Endothelial cell (in vitro differentiated cells): ENCODE measurements around the gene SLC17A7. TPM values are rescaled to one million over a fixed set of nuclear protein-coding genes. Genes with fewer than 3 reads are reported as not detected.

Experiments
- DNase-seq: peaks from one replicate; pipeline ENCODE4 v3.0.0; 2021; ENCODE audit warnings: low spot score
- H3K27ac Mint-ChIP-seq: one replicate; pipeline ENCODE4 v1.8.0; 2021; ENCODE audit warnings: mixed read lengths, inconsistent platforms; ENCODE audit not compliant: unreplicated experiment
- H3K27me3 Mint-ChIP-seq: one replicate; pipeline ENCODE4 v1.8.0; 2021; ENCODE audit warnings: mild to moderate bottlenecking, moderate library complexity, mixed read lengths, inconsistent platforms; ENCODE audit not compliant: unreplicated experiment
- H3K36me3 Mint-ChIP-seq: one replicate; pipeline ENCODE4 v1.8.0; 2021; ENCODE audit warnings: mild to moderate bottlenecking, low read depth, mixed read lengths, inconsistent platforms; ENCODE audit not compliant: unreplicated experiment
- H3K4me1 Mint-ChIP-seq: one replicate; pipeline ENCODE4 v1.8.0; 2021; ENCODE audit warnings: mild to moderate bottlenecking, mixed read lengths, inconsistent platforms; ENCODE audit not compliant: unreplicated experiment
- H3K4me3 Mint-ChIP-seq: one replicate; pipeline ENCODE4 v1.8.0; 2021; ENCODE audit warnings: mild to moderate bottlenecking, mixed read lengths, inconsistent platforms; ENCODE audit not compliant: unreplicated experiment
- H3K9me3 Mint-ChIP-seq: one replicate; pipeline ENCODE4 v1.8.0; 2021; ENCODE audit warnings: mixed read lengths, inconsistent platforms; ENCODE audit not compliant: unreplicated experiment
- total RNA-seq: library from RNA; stranded (reverse); fragmentation: NEBNext Ultra II Directional; extraction: Animal tissue kit (Norgen Biotek cat#: 25700); gene quantifications from one replicate; pipeline ENCODE4 v1.2.1, GENCODE V29; 2021; ENCODE audit not compliant: unreplicated experiment
- TF ChIP-seq, protein P1 (sequence below): fragments of 200-600 bp; sonication (generic); IDR thresholded peaks from one replicate; pipeline ENCODE4 v1.5.0; 2021; ENCODE audit warnings: antibody characterized with exemption; ENCODE audit not compliant: unreplicated experiment

SLC17A7 gene
- total RNA-seq, 1 donor from 2014 or later = 0.92 TPM

DNA sequence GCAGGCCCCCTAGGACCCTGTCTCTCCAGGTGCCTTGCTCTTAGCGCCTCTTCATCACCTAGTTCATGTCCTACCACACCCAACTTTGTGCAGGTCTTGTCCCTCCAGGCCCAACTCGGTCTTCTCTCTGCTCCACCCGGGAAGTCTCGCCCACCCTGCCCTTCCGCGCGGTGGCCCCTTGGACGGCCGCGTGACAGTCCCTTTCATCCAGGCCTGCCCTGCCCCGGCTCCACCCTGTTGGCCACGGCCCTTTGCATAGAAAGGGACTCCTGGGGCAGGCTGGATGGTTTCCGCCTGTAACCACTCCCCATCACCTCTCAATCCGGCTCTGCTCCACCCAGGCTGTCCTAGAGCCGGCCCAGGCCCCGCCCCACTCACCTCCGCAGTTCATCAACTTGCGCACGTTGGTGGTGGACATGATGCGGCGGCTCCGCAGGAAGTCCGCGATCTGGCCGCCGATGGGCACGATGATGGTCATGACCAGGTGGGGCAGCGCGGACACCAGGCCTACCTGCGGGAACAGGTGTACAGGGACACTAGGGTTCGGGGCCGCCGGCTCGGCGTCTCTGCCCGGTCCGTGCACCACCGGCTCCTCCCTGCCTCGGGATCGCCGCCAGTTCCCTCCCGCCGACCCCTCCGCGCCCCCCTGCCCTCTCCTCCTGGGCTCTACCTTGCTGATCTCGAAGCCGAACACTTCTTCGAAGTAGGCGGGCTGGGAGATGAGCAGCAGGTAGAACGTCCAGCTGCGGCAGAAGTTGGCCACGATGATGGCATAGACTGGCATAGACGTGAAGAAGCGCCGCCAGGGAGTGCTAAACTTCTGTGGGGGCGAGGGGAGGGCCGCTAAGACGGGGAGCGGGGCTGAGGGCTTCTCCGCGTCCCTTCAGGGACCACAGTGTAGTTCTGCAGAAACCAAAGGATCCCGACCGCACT lies 8.9 kb downstream of the SLC17A7 start:
- peaks cover 15% of the 10 kb centered on the region for H3K36me3 Mint-ChIP-seq
- no peak overlapping the region for H3K27ac Mint-ChIP-seq
- DNase-seq = no peak
- H3K4me3 Mint-ChIP-seq = no peak overlapping the region
- H3K27me3 Mint-ChIP-seq = peaks cover 41% of the 10 kb centered on the region
- H3K9me3 Mint-ChIP-seq = no peaks in the 10 kb centered on the region
- TF ChIP-seq, protein P1, sequence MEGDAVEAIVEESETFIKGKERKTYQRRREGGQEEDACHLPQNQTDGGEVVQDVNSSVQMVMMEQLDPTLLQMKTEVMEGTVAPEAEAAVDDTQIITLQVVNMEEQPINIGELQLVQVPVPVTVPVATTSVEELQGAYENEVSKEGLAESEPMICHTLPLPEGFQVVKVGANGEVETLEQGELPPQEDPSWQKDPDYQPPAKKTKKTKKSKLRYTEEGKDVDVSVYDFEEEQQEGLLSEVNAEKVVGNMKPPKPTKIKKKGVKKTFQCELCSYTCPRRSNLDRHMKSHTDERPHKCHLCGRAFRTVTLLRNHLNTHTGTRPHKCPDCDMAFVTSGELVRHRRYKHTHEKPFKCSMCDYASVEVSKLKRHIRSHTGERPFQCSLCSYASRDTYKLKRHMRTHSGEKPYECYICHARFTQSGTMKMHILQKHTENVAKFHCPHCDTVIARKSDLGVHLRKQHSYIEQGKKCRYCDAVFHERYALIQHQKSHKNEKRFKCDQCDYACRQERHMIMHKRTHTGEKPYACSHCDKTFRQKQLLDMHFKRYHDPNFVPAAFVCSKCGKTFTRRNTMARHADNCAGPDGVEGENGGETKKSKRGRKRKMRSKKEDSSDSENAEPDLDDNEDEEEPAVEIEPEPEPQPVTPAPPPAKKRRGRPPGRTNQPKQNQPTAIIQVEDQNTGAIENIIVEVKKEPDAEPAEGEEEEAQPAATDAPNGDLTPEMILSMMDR = no peak
- no peaks in the 10 kb centered on the region for H3K4me1 Mint-ChIP-seq

DNA sequence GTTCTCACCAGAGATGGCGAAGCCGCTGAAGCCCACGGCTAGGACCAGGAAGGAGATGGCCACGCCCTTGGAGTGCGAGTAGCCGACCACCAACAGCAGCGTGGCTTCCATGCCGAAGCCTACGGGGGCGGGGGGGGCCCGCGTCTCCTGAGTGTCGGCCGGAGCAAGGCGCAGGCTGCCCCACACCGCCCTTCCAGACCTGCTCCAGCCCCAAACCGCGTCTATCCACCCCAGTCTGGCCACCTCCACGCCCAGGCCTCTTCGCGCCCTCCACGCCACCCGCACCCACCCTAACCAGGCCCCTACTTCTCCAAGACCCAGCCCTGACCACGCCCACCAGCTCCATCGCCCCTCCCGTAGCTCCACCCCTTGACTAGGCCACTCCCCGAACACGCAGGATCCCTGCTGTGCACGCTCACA lies 10.0 kb downstream of the SLC17A7 start:
- no peak for DNase-seq
- no peaks in the 10 kb centered on the region for H3K9me3 Mint-ChIP-seq

DNA sequence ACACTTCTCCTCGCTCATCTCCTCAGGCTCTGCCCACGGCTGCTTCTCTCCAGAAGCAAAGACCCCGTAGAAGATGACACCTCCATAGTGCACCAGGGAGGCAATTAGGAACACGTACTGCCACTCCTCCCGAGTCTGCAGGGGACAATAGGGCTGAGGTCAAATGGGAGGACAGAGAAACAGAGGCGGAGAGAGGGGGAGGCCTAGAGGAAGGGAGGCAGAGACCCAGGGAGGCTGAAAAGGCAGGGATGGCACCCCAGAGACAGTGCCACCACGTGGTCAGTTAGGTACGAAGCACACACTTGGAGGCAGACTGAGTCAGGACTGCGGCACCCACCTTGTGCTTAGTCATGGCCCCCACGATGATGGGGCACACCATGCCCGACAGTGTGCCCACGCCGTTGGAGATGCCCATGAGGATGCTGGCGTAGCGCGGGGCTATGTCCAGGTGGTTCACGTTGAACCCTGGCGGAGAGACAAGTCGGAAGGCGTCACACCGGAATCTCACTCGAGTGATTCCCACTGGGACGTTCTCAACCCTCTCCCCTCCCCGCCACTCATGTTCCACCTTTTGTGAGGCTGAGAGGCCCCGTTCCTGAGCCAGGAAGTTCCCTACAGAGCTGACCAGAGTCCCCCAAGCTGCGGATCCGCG lies 10.5 kb downstream of the SLC17A7 start:
- Mint-ChIP-seq H3K36me3 (peaks cover 23% of the 10 kb centered on the region), H3K4me3 (no peak overlapping the region), H3K27me3 (peaks cover 43% of the 10 kb centered on the region), H3K4me1 (peaks cover 10% of the 10 kb centered on the region), H3K27ac (no peak overlapping the region), H3K9me3 (no peaks in the 10 kb centered on the region)
- no peak for DNase-seq
- TF ChIP-seq, protein P1 = peak; percentile 14

More for the DNA sequence above, 10.0 kb downstream of the SLC17A7 start:
- no peak overlapping the region for H3K27ac Mint-ChIP-seq
- no peak overlapping the region for H3K4me3 Mint-ChIP-seq
- TF ChIP-seq, protein P1 = no peak
- peaks cover 46% of the 10 kb centered on the region for H3K27me3 Mint-ChIP-seq
- H3K36me3 Mint-ChIP-seq = peaks cover 23% of the 10 kb centered on the region
- peaks cover 9% of the 10 kb centered on the region for H3K4me1 Mint-ChIP-seq

DNA sequence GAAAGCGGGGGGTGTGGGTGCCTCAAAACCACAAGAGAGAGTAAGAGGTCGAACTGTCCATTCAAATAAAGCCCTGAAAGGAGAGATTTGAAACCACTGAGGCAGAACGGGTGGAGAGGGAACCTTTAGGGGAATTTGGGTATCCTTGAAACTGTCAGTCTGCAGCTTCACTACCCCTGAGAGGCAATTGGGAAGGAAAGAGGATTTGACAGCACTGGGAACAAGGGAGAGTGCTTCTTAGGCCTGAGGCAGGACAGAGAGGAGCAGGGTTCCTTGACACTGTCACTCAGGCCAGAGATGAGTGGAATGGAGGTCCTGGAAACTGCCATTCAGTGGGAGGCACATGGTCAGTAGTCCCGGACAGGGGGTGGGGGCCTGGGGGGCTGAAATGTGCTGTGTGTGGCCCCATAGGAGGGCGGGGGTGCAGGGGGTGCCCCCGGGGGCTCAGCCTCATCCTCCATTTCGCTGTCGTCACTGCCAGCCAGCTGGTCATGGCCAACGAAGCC lies 11.1 kb downstream of the SLC17A7 start:
- Mint-ChIP-seq H3K27me3 (peaks cover 37% of the 10 kb centered on the region), H3K4me1 (peaks cover 13% of the 10 kb centered on the region), H3K36me3 (peaks cover 19% of the 10 kb centered on the region), H3K9me3 (no peaks in the 10 kb centered on the region), H3K4me3 (no peak overlapping the region), H3K27ac (no peak overlapping the region)
- TF ChIP-seq, protein P1 = no peak
- no peak for DNase-seq
